Endothelial cell of umbilical vein (primary cell): ENCODE results near the gene KLF15. TPM values are rescaled to one million over a fixed set of nuclear protein-coding genes. Genes with fewer than 3 reads are reported as not detected.

Experiments
- BruUV-seq: library from RNA; stranded (reverse); fragments of 400-500 nt; replicated peaks from 2 replicates; lab custom pipeline; 2021; lab: Mats Ljungman, UMichigan
- CTCF ChIA-PET: fragments of 300-600, 350-600 bp; sonication (Branson Sonifier 250); formaldehyde crosslinking; loops from one replicate; lab custom pipeline; 2021; ENCODE audit warnings: antibody characterized with exemption, inconsistent platforms; lab: Charles Lee
- POLR2A ChIA-PET: fragments of 300-600, 350-600 bp; sonication (Branson Sonifier 250); formaldehyde crosslinking; loops from one replicate; lab custom pipeline; 2021; ENCODE audit warnings: antibody characterized with exemption, inconsistent platforms; lab: Charles Lee
- DNase-seq: peaks from one replicate; pipeline ENCODE4 v3.0.0-alpha.2; 2011; ENCODE audit warnings: low read depth, low spot score
- FAIRE-seq: peaks from 2 replicates; lab custom pipeline; 2011; peaks lifted over from hg19 to GRCh38; lab: Jason Lieb, UNC
- H2AFZ ChIP-seq: 2 replicates; pipeline ENCODE4 v1.6.0; 2012; ENCODE audit warnings: low read depth, low read length, control low read depth, inconsistent platforms
- H3K27ac ChIP-seq: 2 replicates; pipeline ENCODE4 v1.5.1; 2011; ENCODE audit warnings: low read depth, mild to moderate bottlenecking, control low read depth, low read length, moderate library complexity; ENCODE audit not compliant: insufficient read depth
- H3K27me3 ChIP-seq, 2 experiments: 2 replicates each; pipeline versions ENCODE4 v1.6.0 to v1.6.1; 2011; ENCODE audit warnings: low read length in 2 of 2, mixed read lengths in 1 of 2; ENCODE audit not compliant: control insufficient read depth in 2 of 2, insufficient read depth in 2 of 2
- H3K36me3 ChIP-seq, 2 experiments: 2 replicates in 1 of 2; 3 replicates in 1 of 2; pipeline ENCODE4 v1.5.1; 2011; ENCODE audit warnings: low read length in 2 of 2, mild to moderate bottlenecking in 1 of 2, moderate library complexity in 1 of 2; ENCODE audit not compliant: control insufficient read depth in 2 of 2, insufficient read depth in 2 of 2; ENCODE audit errors: extremely low read depth in 1 of 2
- H3K4me1 ChIP-seq: 3 replicates; pipeline ENCODE4 v1.5.1; 2011; ENCODE audit warnings: mild to moderate bottlenecking, low read length; ENCODE audit not compliant: control insufficient read depth, insufficient read depth; ENCODE audit errors: extremely low read depth
- H3K4me2 ChIP-seq: 2 replicates; pipeline ENCODE4 v1.6.1; 2011; ENCODE audit warnings: low read length, control low read depth, mixed read lengths; ENCODE audit not compliant: insufficient read depth
- H3K4me3 ChIP-seq, 3 experiments: fragments of 200-600 bp in 1 of 3; sonication (generic), shearing (Covaris generic) in 1 of 3; replicated peaks in 1 of 3; 2 replicates each; pipeline ENCODE4 v1.5.1; 2011 to 2016; ENCODE audit warnings: control low read depth in 3 of 3, low read length in 3 of 3, mild to moderate bottlenecking in 2 of 3, inconsistent platforms in 1 of 3, low read depth in 1 of 3, moderate library complexity in 1 of 3; ENCODE audit not compliant: insufficient read depth in 1 of 3
- H3K79me2 ChIP-seq: 2 replicates; pipeline ENCODE4 v1.6.0; 2012; ENCODE audit warnings: low read length, inconsistent platforms; ENCODE audit not compliant: control insufficient read depth, insufficient read depth
- H3K9ac ChIP-seq: replicated peaks from 2 replicates; pipeline ENCODE3; 2011; ENCODE audit warnings: low read length, control low read depth; ENCODE audit not compliant: insufficient read depth; ENCODE audit errors: extremely low read depth
- H3K9me1 ChIP-seq: replicated peaks from 3 replicates; pipeline ENCODE4 v1.6.0; 2011; ENCODE audit warnings: mild to moderate bottlenecking, low read length; ENCODE audit not compliant: control insufficient read depth, insufficient read depth; ENCODE audit errors: extremely low read depth
- H3K9me3 ChIP-seq: replicated peaks from 2 replicates; pipeline ENCODE4 v1.5.1; 2012; ENCODE audit warnings: low read length, inconsistent platforms; ENCODE audit not compliant: control insufficient read depth, insufficient read depth
- H4K20me1 ChIP-seq: replicated peaks from 2 replicates; pipeline ENCODE3; 2011; ENCODE audit warnings: mild to moderate bottlenecking, low read length; ENCODE audit not compliant: control insufficient read depth, insufficient read depth; ENCODE audit errors: extremely low read depth
- EZH2 ChIP-seq: IDR thresholded peaks from 2 replicates; pipeline ENCODE4 v1.6.1; 2012; ENCODE audit warnings: borderline replicate concordance, low read depth, mild to moderate bottlenecking, moderate library complexity, low read length, inconsistent platforms; ENCODE audit not compliant: severe bottlenecking
- FOS ChIP-seq: IDR thresholded peaks from 2 replicates; pipeline ENCODE4 v1.6.1; 2011; ENCODE audit warnings: mild to moderate bottlenecking, low read length, moderate library complexity, borderline replicate concordance; ENCODE audit not compliant: insufficient read depth
- GATA2 ChIP-seq: IDR thresholded peaks from 2 replicates; pipeline ENCODE4 v1.7.0; 2011; ENCODE audit warnings: low read depth, mild to moderate bottlenecking, moderate library complexity, mixed read lengths, low read length; ENCODE audit not compliant: insufficient read length, insufficient read depth
- JUN ChIP-seq: IDR thresholded peaks from 2 replicates; pipeline ENCODE4 v1.6.1; 2011; ENCODE audit warnings: borderline replicate concordance, low read depth; ENCODE audit not compliant: insufficient read length, insufficient read depth
- MYC ChIP-seq: IDR thresholded peaks from one replicate; pipeline ENCODE4 v1.6.1; 2011; ENCODE audit warnings: mild to moderate bottlenecking, low read depth, low read length
- POLR2A ChIP-seq: IDR thresholded peaks from 2 replicates; pipeline ENCODE4 v1.6.1; 2012; ENCODE audit warnings: low read depth, mild to moderate bottlenecking, control low read depth, low read length
- POLR2AphosphoS5 ChIP-seq: IDR thresholded peaks from 2 replicates; pipeline ENCODE4 v1.6.1; 2012; ENCODE audit warnings: low read depth, mild to moderate bottlenecking, control low read depth, low read length, moderate library complexity; ENCODE audit not compliant: insufficient read depth
- dilution Hi-C: fragments of 300-500 bp; cut with MboI; formaldehyde crosslinking; loops from one replicate; pipeline ENCODE4 v1.15.0; 2019; ENCODE audit warnings: low sequenced_read_pairs; ENCODE audit not compliant: extremely low pct_ligation_motif_present
- intact Hi-C: fragments of 100-400 bp; cut with micrococcal nuclease; formaldehyde crosslinking; loops from one replicate; pipeline ENCODE4 v1.10.0; 2022
- polyA plus RNA-seq, 4 experiments: library from polyadenylated mRNA; depleted of rRNA in 3 of 4; stranded (reverse) in 3 of 4; unstranded in 1 of 4; fragments of >200 nt; gene quantifications; 2 replicates each; pipeline versions ENCODE4 v1.2.1 to v1.2.3, GENCODE V29; 2011 to 2012; ENCODE audit warnings: missing spikeins in 1 of 4
- total RNA-seq: library from RNA; stranded (reverse); gene quantifications from 2 replicates; pipeline ENCODE4 v1.2.3, GENCODE V29; 2021
- TF ChIP-seq, protein P1 (sequence below), 2 donors: IDR thresholded peaks; 1 replicate in 1 of 2; 2 replicates in 1 of 2; pipeline ENCODE4 v1.5.1; 2011; ENCODE audit warnings: low read length in 2 of 2, mild to moderate bottlenecking in 2 of 2, moderate library complexity in 2 of 2, control low read depth in 1 of 2, inconsistent platforms in 1 of 2, low read depth in 1 of 2; ENCODE audit not compliant: insufficient read depth in 1 of 2; ENCODE audit errors: extremely low read depth in 1 of 2
- TF ChIP-seq, protein P2 (sequence below): IDR thresholded peaks from 2 replicates; pipeline ENCODE4 v1.6.1; 2011; ENCODE audit not compliant: insufficient read depth, insufficient read length

KLF15 gene
- total and polyA plus RNA-seq, 2 donors (not counting 3 experiments of a cell fraction or from before 2014, with no cell fraction given) = 2.2 to 3.0 TPM

DNA sequence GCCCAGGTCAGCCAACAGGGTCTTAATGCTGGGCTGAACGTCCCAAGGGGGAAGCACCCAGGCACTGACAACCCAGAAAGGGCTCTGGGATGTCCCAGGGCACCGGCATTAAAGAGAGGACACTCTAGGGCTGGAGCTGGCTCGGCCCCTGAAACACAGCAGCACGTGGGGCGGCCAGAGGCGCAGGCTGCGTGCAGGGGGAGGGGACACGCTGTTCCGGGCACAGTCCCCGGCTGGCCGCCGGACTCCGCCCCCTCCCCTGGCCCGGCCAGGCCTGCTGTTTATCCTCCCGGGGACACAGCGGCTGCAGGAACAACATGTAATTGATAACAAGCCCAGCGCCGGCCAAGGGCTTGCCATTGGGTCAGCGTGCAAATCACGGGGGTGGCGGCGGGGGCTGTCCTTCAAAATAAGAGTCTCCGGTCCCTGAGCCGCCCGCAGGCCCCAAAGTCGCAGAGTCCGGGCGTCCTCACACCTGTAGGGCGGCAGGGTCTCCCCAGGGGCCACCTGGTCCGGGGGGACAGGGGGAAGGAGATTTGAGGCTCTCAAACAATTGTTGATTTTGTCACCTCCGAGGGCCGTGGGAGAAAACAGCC lies 1.3 kb downstream of the KLF15 start:
- Histone ChIP-seq H3K9me3 (no peaks in the 10 kb centered on the region), H3K9ac (peak overlapping the region; percentile 17), H3K4me2 (peak overlapping the region; percentile 39), H3K79me2 (no peaks in the 10 kb centered on the region), H3K27me3 (peaks cover 14 to 27% of the 10 kb centered on the region in 2 experiments), H4K20me1 (no peaks in the 10 kb centered on the region), H3K36me3 (peaks cover 0 to 4% of the 10 kb centered on the region in 2 experiments), H3K27ac (no peak overlapping the region), H3K4me1 (peaks cover 12% of the 10 kb centered on the region), H3K9me1 (no peaks in the 10 kb centered on the region), H3K4me3 (peak overlapping the region in 2 of 3 experiments; percentile 17 to 55), H2AFZ (peak overlapping the region; percentile 81)
- intact Hi-C loops (loop anchor here (1.0 to 5.0 kb wide), 3 partner anchors 33 to 274 kb away; partner anchors contain the start of gene SLC41A3), dilution Hi-C loops (no loop called here)
- peak; percentile 93 for FAIRE-seq
- no peak for TF ChIP-seq JUN
- no peak for TF ChIP-seq POLR2A
- TF ChIP-seq, protein P1, sequence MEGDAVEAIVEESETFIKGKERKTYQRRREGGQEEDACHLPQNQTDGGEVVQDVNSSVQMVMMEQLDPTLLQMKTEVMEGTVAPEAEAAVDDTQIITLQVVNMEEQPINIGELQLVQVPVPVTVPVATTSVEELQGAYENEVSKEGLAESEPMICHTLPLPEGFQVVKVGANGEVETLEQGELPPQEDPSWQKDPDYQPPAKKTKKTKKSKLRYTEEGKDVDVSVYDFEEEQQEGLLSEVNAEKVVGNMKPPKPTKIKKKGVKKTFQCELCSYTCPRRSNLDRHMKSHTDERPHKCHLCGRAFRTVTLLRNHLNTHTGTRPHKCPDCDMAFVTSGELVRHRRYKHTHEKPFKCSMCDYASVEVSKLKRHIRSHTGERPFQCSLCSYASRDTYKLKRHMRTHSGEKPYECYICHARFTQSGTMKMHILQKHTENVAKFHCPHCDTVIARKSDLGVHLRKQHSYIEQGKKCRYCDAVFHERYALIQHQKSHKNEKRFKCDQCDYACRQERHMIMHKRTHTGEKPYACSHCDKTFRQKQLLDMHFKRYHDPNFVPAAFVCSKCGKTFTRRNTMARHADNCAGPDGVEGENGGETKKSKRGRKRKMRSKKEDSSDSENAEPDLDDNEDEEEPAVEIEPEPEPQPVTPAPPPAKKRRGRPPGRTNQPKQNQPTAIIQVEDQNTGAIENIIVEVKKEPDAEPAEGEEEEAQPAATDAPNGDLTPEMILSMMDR (IDR thresholded peaks at IDR 0.05; ENCODE audit: extremely low read depth in 1 of 2, insufficient read depth in 1 of 2, low read depth in 1 of 2, low read length in 2 of 2) = no peak
- TF ChIP-seq, protein P2, sequence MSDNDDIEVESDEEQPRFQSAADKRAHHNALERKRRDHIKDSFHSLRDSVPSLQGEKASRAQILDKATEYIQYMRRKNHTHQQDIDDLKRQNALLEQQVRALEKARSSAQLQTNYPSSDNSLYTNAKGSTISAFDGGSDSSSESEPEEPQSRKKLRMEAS = peak; percentile 58
- TF ChIP-seq POLR2AphosphoS5 = no peak
- no peak for TF ChIP-seq GATA2
- TF ChIP-seq EZH2 = no peak
- peak; percentile 75 for TF ChIP-seq MYC
- TF ChIP-seq FOS = no peak
- CTCF ChIA-PET = no interaction called here
- POLR2A ChIA-PET = no interaction called here
- no TSS peak for BruUV-seq
- peak; percentile 90 for DNase-seq
